Kidney epithelial cell (primary cell): Measurements from ENCODE around the gene PDE4C. TPM values are rescaled to one million over a fixed set of nuclear protein-coding genes. Genes with fewer than 3 reads are reported as not detected.

ENCODE experiments used
- DNase-seq: peaks from one replicate; pipeline ENCODE4 v3.0.0-alpha.2; 2010; ENCODE audit warnings: low read depth
- H3K27me3 ChIP-seq: 2 replicates; pipeline ENCODE4 v1.6.0; 2011; ENCODE audit warnings: low read length; ENCODE audit not compliant: control insufficient read depth, insufficient read depth
- H3K36me3 ChIP-seq: 2 replicates; pipeline ENCODE4 v1.5.1; 2011; ENCODE audit warnings: low read length; ENCODE audit not compliant: control insufficient read depth, insufficient read depth
- H3K4me3 ChIP-seq: 2 replicates; pipeline ENCODE4 v1.5.1; 2011; ENCODE audit warnings: low read depth, mild to moderate bottlenecking, control low read depth, low read length
- CTCF ChIP-seq: IDR thresholded peaks from 2 replicates; pipeline ENCODE4 v1.5.1; 2011; ENCODE audit warnings: mild to moderate bottlenecking, moderate library complexity, low read length, control low read depth, inconsistent platforms; ENCODE audit not compliant: insufficient read depth, poor library complexity, severe bottlenecking
- total RNA-seq: library from RNA; depleted of rRNA; stranded (reverse); fragments of >200 nt; gene quantifications from 2 replicates; pipeline ENCODE4 v1.2.3, GENCODE V29; 2015

Gene PDE4C
- total RNA-seq, 1 donor from 2014 or later = 0.42 TPM

GRCh38 chr19:18259893-18260292 is 33.7 kb upstream of the PDE4C start:
- DNase-seq = no peak
- no peaks in the 10 kb centered on the region for H3K36me3 ChIP-seq
- peaks cover 7% of the 10 kb centered on the region for H3K27me3 ChIP-seq
- no peak for TF ChIP-seq CTCF
- no peak overlapping the region for H3K4me3 ChIP-seq

GRCh38 chr19:18257503-18258470 is 31.5 kb upstream of the PDE4C start:
- H3K4me3 ChIP-seq = no peak overlapping the region
- TF ChIP-seq CTCF = no peak
- peaks cover 17% of the 10 kb centered on the region for H3K27me3 ChIP-seq
- DNase-seq = no peak
- H3K36me3 ChIP-seq = no peaks in the 10 kb centered on the region

GRCh38 chr19:18254546-18255503 is 28.6 kb upstream of the PDE4C start:
- no peak for DNase-seq
- H3K36me3 ChIP-seq = no peaks in the 10 kb centered on the region
- TF ChIP-seq CTCF = peak; percentile 12
- no peak overlapping the region for H3K4me3 ChIP-seq
- peaks cover 17% of the 10 kb centered on the region for H3K27me3 ChIP-seq

- DNase-seq = no peak
- Histone ChIP-seq H3K36me3 (no peaks in the 10 kb centered on the region), H3K27me3 (peaks cover 17% of the 10 kb centered on the region), H3K4me3 (no peak overlapping the region)
- no peak for TF ChIP-seq CTCF
These were observed 27.5 kb upstream of the PDE4C start for GRCh38 chr19:18253716-18254115.

GRCh38 chr19:18253130-18253529 is 26.9 kb upstream of the PDE4C start:
- Histone ChIP-seq H3K36me3 (no peaks in the 10 kb centered on the region), H3K27me3 (peaks cover 17% of the 10 kb centered on the region), H3K4me3 (no peak overlapping the region)
- no peak for DNase-seq
- no peak for TF ChIP-seq CTCF
